Measurements from ENCODE around the gene GPT2.

DNA sequence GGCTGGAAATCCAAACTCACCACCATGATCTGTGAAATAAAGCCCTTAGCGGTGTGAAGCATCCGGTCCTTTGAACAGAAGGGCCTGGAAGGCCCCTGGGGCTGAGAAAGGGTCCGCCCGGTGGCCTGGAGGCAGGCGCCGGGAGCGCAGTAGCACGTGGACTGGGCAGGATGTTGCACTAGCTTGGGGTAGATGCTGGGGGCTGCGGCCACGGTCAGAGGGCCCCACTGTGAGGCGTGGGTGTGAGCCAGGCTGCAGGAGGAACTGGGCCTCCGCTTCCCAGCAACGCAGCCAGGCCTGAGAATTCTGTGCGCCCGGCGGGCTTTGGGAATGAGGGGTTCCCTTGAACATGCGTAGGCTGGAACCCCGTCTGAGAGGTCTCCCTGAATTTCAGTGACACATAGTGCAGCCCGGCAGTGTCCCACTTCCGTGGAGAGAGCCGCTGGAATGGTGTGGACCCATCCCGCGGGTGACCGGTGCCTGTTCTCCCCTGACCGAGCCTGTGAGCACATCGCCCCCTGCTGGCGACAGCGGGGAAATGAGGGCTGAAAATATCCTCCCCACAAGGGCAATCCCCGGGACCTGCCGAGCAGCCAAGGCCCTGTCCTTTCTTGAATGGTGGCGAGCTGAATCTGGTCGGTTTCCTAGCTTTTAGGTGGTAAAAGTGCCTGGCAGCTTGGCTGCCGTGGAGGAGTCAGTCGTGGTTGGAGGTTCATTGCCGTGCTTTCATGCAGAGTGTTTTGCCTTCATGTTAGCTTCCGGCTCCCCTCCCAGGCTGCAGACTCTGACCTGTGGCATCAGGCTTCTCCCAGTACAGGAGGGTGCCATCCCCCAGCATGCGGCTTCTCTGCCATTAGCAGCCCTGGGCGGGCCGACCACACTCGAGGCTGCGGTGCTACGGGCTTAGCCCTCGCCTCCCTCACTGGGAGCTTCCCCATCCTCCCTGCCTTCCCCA lies 45.5 kb downstream of the GPT2 start:
- TF ChIP-seq, protein P1, sequence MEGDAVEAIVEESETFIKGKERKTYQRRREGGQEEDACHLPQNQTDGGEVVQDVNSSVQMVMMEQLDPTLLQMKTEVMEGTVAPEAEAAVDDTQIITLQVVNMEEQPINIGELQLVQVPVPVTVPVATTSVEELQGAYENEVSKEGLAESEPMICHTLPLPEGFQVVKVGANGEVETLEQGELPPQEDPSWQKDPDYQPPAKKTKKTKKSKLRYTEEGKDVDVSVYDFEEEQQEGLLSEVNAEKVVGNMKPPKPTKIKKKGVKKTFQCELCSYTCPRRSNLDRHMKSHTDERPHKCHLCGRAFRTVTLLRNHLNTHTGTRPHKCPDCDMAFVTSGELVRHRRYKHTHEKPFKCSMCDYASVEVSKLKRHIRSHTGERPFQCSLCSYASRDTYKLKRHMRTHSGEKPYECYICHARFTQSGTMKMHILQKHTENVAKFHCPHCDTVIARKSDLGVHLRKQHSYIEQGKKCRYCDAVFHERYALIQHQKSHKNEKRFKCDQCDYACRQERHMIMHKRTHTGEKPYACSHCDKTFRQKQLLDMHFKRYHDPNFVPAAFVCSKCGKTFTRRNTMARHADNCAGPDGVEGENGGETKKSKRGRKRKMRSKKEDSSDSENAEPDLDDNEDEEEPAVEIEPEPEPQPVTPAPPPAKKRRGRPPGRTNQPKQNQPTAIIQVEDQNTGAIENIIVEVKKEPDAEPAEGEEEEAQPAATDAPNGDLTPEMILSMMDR (conservative IDR thresholded peaks at IDR 0.05): peak; percentile 94
- TF ChIP-seq ZFX (IDR thresholded peaks at IDR 0.05): no peak

All from C4-2B (cell line).